ENCODE results near the gene SLC39A13.
A peak's percentile ranks its signal among the peaks of the same experiment; 100 is the strongest.

Gene SLC39A13

DNA sequence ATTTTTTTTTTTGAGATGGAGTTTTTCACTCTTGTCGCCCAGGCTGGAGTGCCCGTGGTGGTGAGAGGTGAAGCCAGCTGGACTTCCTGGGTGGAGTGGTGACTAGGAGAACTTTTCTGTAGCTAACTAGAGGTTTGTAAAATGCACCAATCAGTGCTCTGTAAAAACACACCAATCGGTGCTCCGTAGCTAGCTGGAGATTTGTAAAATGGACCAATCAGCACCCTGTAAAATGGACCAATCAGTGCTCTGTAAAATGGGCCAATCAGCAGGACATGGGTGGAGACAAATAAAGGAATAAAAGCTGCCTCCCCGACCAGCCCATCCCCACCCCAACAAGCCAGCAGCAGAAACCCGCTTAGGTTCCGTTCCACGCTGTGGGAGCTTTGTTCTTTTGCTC is 45.0 kb downstream of the SLC39A13 start:
- DNase-seq (ENCODE audit: low read depth, low spot score): no peak

DNA sequence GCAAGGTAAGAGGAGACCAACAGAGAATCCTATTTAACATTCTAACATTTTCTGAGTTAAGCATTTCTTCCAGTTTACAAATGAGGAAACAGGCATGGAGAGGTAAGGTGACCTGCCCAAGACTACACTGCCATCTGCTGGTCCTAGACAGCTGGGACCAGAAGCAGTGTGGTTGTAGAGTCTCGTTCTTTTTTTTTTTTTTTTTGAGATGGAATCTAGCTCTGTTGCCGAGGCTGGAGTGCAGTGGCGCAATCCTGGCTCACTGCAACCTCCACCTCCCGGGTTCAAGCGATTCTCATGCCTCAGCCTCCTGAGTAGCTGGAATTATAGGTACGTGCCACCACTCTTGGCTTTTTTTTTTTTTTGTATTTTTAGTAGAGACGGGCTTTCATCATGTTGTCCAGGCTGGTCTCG is 45.9 kb downstream of the SLC39A13 start:
- peak; percentile 56 for DNase-seq (ENCODE audit: low read depth, low spot score)

DNA sequence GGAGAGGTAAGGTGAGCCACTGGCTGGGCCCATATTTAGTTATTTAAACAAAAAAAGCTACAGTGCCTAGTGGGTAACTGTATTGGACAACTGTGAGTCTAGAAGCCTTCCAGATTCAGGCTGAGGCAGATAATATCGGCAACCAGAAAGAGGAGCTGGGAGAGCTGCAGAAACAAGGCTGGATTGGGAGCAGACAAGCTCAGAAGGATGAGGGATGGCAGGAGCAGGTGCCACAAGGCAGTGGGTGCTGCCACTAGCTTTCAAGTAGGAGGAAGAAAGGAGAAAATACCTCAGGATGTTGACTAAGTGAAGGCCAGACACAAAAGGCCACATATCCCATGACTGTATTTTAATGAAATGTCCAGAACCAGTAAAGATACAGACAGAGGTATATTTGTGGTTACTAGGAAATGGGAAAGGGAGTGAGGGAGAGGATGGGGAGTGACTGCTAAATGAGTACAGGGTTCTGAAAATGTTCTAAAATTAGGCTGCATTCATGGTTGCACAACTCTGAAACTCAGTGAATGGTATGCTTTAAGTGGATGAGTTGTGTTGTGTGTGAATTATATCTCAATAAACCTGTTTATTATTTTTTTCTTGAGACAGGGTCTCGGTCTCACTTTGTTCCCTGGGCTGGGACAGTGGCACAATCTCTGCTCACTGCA is 52.3 kb downstream of the SLC39A13 start:
- DNase-seq (ENCODE audit: low read depth, low spot score): no peak

DNA sequence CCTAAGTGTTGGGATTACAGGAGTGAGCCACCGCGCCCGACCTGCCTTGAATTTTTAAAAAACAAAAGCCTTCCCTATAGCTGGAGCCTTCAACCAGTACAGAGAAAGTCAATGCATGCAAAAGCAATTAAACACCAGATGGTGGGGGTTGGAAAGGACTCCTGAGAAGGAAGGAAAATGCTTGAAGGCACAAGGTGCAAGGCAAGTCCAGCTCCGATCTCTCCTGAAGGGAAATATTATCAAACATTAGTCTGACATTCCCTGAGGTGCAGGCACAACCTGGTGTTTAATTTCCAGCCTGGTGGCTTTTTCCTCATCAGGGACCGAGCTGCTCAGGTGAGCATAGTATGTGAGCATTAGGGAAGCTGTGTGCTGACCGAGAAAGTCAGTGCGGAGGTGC is 53.5 kb downstream of the SLC39A13 start:
- DNase-seq (ENCODE audit: low read depth, low spot score): no peak

DNA sequence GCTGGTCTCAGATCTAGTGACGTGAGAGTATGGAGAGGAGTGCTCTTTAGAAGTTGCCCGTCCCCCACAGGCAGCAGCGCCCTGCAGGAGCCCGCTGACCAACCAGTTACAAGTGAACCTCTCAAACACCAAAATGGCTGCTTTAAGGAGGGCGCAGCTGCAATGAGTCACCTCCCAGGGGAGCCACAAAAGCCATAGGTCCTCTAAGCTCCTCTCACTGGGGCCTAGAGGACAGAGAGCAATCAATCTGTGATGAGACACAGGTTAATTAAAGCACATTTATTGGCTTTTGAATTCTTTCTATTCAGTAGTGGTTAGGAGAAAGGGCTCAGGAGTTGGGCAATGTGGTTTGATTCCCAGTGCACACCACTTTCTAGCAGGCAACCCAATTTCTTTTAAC is 56.1 kb downstream of the SLC39A13 start:
- DNase-seq (ENCODE audit: low read depth, low spot score): peak; percentile 42
